WTC11 (cell line): ENCODE measurements around the gene TCEANC. TPM values are rescaled to one million over a fixed set of nuclear protein-coding genes. Genes with fewer than 3 reads are reported as not detected.
A peak's percentile ranks its signal among the peaks of the same experiment; 100 is the strongest.
"Not testable (repeated sequence)": the region's sequence is repeated elsewhere in the genome, so short reads cannot be mapped to it uniquely, and the experiment has no call there.

ENCODE experiments used
- ATAC-seq: fragments of 200-7000 bp; cut with Tn5 transposase; 2 replicates; pipeline ENCODE4 v1.10.0; 2021; ENCODE audit warnings: mild to moderate bottlenecking, moderate library complexity
- CTCF ChIA-PET: fragments of 300-600 bp; sonication (Branson Sonifier 250); formaldehyde crosslinking; loops from one replicate; lab custom pipeline; 2021; ENCODE audit warnings: antibody characterized with exemption; lab: Charles Lee
- POLR2A ChIA-PET: fragments of 350-600 bp; sonication (Branson Sonifier 250); formaldehyde crosslinking; loops from one replicate; lab custom pipeline; 2021; ENCODE audit warnings: antibody characterized with exemption; lab: Charles Lee
- DNase-seq: peaks from one replicate; pipeline ENCODE4 v3.0.0; 2021; ENCODE audit warnings: low spot score
- H3K27ac Mint-ChIP-seq: 2 replicates; pipeline ENCODE4 v1.8.0; 2021; ENCODE audit warnings: mixed read lengths
- H3K27me3 Mint-ChIP-seq: 2 replicates; pipeline ENCODE4 v1.8.0; 2021; ENCODE audit warnings: low read depth, mild to moderate bottlenecking, moderate library complexity, mixed read lengths
- H3K36me3 Mint-ChIP-seq: 2 replicates; pipeline ENCODE4 v1.8.0; 2021; ENCODE audit warnings: mixed read lengths
- H3K4me1 Mint-ChIP-seq: 2 replicates; pipeline ENCODE4 v1.8.0; 2022; ENCODE audit warnings: mixed read lengths
- H3K4me3 Mint-ChIP-seq: 2 replicates; pipeline ENCODE4 v1.8.0; 2021; ENCODE audit warnings: mild to moderate bottlenecking, moderate library complexity, mixed read lengths
- H3K9me3 Mint-ChIP-seq: 2 replicates; pipeline ENCODE4 v1.8.0; 2021; ENCODE audit warnings: mixed read lengths
- ATF1 ChIP-seq: sonication (generic); formaldehyde crosslinking; IDR thresholded peaks from 2 replicates; pipeline ENCODE4 v1.8.1; 2023; ENCODE audit warnings: mild to moderate bottlenecking, moderate library complexity, missing genetic modification reagents
- ESRRA ChIP-seq: sonication (generic); formaldehyde crosslinking; IDR thresholded peaks from 2 replicates; pipeline ENCODE4 v1.8.1; 2022; ENCODE audit warnings: mild to moderate bottlenecking, missing genetic modification reagents, borderline replicate concordance
- ETV6 ChIP-seq: sonication (generic); formaldehyde crosslinking; IDR thresholded peaks from 2 replicates; pipeline ENCODE4 v1.8.1; 2022; ENCODE audit warnings: mild to moderate bottlenecking, missing genetic modification reagents
- FOXJ3 ChIP-seq: sonication (generic); formaldehyde crosslinking; IDR thresholded peaks from 2 replicates; pipeline ENCODE4 v1.9.0; 2021; ENCODE audit warnings: missing genetic modification reagents, mild to moderate bottlenecking, borderline replicate concordance
- MYBL2 ChIP-seq: sonication (generic); formaldehyde crosslinking; IDR thresholded peaks from 2 replicates; pipeline ENCODE4 v1.8.1; 2023; ENCODE audit warnings: mild to moderate bottlenecking, moderate library complexity, missing genetic modification reagents
- NR2C2 ChIP-seq: sonication (generic); formaldehyde crosslinking; IDR thresholded peaks from 2 replicates; pipeline ENCODE4 v1.8.0; 2022; ENCODE audit warnings: mild to moderate bottlenecking, missing genetic modification reagents
- OVOL2 ChIP-seq: fragments of 250-450 bp; sonication (Bioruptor Pico); IDR thresholded peaks from 2 replicates; pipeline ENCODE4 v1.9.0; 2021; ENCODE audit warnings: mild to moderate bottlenecking, borderline replicate concordance
- PRDM15 ChIP-seq: sonication (generic); formaldehyde crosslinking; IDR thresholded peaks from 2 replicates; pipeline ENCODE4 v1.8.0; 2022; ENCODE audit warnings: missing genetic modification reagents
- PREB ChIP-seq: sonication (generic); formaldehyde crosslinking; IDR thresholded peaks from 2 replicates; pipeline ENCODE4 v1.8.1; 2022; ENCODE audit warnings: mild to moderate bottlenecking, missing genetic modification reagents, moderate library complexity, borderline replicate concordance
- RORB ChIP-seq: fragments of 250-450 bp; sonication (Bioruptor Pico); IDR thresholded peaks from 2 replicates; pipeline ENCODE4 v1.9.0; 2021; ENCODE audit warnings: mild to moderate bottlenecking
- TP53 ChIP-seq: sonication (generic); formaldehyde crosslinking; IDR thresholded peaks from 2 replicates; pipeline ENCODE4 v1.8.1; 2023; ENCODE audit warnings: mild to moderate bottlenecking, missing genetic modification reagents
- ZNF121 ChIP-seq: sonication (generic); formaldehyde crosslinking; IDR thresholded peaks from 2 replicates; pipeline ENCODE4 v1.8.0; 2023; ENCODE audit warnings: missing genetic modification reagents
- ZNF232 ChIP-seq: sonication (generic); formaldehyde crosslinking; IDR thresholded peaks from 2 replicates; pipeline ENCODE4 v1.8.0; 2022; ENCODE audit warnings: mild to moderate bottlenecking, missing genetic modification reagents
- ZNF263 ChIP-seq: sonication (generic); formaldehyde crosslinking; IDR thresholded peaks from 2 replicates; pipeline ENCODE4 v1.8.1; 2022; ENCODE audit warnings: low read depth, mild to moderate bottlenecking, moderate library complexity, missing genetic modification reagents
- ZNF317 ChIP-seq: sonication (generic); formaldehyde crosslinking; IDR thresholded peaks from 2 replicates; pipeline ENCODE4 v1.8.1; 2023; ENCODE audit warnings: low read depth, mild to moderate bottlenecking, moderate library complexity, missing genetic modification reagents, borderline replicate concordance
- ZNF671 ChIP-seq: fragments of 250-450 bp; sonication (Bioruptor Pico); IDR thresholded peaks from 2 replicates; pipeline ENCODE4 v1.8.0; 2021; ENCODE audit warnings: mild to moderate bottlenecking
- total RNA-seq: library from RNA; stranded (reverse); gene quantifications from 3 replicates; pipeline ENCODE4 v1.2.3, GENCODE V29; 2021
- TF ChIP-seq, protein P1 (sequence below): sonication (generic); formaldehyde crosslinking; IDR thresholded peaks from 2 replicates; pipeline ENCODE4 v1.8.1; 2022; ENCODE audit warnings: missing genetic modification reagents, borderline replicate concordance
- TF ChIP-seq, protein P2 (sequence below): sonication (generic); formaldehyde crosslinking; IDR thresholded peaks from 2 replicates; pipeline ENCODE4 v1.8.0; 2022; ENCODE audit warnings: mild to moderate bottlenecking, missing genetic modification reagents
- TF ChIP-seq, protein P3 (sequence below): sonication (generic); formaldehyde crosslinking; IDR thresholded peaks from 2 replicates; pipeline ENCODE4 v1.8.1; 2022; ENCODE audit warnings: mild to moderate bottlenecking, moderate library complexity, missing genetic modification reagents
- TF ChIP-seq, protein P4 (sequence below): sonication (generic); formaldehyde crosslinking; IDR thresholded peaks from 2 replicates; pipeline ENCODE4 v1.8.1; 2023; ENCODE audit warnings: mild to moderate bottlenecking, missing genetic modification reagents, moderate library complexity
- TF ChIP-seq, protein P5 (sequence below): fragments of 250-450 bp; sonication (Bioruptor Pico); IDR thresholded peaks from 2 replicates; pipeline ENCODE4 v1.9.0; 2021; ENCODE audit warnings: mild to moderate bottlenecking

The TCEANC gene
- total RNA-seq, 1 experiment from 2014 or later, result 2.0 TPM

- TF ChIP-seq PRDM15 (CRISPR knock-in tag) (no peak), PREB (CRISPR knock-in tag) (no peak), ATF1 (no peak), MYBL2 (CRISPR knock-in tag) (no peak), ETV6 (CRISPR knock-in tag) (no peak)
- TF ChIP-seq, protein P1, sequence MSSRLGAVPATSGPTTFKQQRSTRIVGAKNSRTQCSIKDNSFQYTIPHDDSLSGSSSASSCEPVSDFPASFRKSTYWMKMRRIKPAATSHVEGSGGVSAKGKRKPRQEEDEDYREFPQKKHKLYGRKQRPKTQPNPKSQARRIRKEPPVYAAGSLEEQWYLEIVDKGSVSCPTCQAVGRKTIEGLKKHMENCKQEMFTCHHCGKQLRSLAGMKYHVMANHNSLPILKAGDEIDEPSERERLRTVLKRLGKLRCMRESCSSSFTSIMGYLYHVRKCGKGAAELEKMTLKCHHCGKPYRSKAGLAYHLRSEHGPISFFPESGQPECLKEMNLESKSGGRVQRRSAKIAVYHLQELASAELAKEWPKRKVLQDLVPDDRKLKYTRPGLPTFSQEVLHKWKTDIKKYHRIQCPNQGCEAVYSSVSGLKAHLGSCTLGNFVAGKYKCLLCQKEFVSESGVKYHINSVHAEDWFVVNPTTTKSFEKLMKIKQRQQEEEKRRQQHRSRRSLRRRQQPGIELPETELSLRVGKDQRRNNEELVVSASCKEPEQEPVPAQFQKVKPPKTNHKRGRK (CRISPR knock-in tag), result no peak
- TF ChIP-seq, protein P2, sequence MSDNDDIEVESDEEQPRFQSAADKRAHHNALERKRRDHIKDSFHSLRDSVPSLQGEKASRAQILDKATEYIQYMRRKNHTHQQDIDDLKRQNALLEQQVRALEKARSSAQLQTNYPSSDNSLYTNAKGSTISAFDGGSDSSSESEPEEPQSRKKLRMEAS (CRISPR knock-in tag), result no peak
Observed at GRCh38 chrX:13638826-13639225, 14.1 kb upstream of the TCEANC start (continued).

GRCh38 chrX:13641684-13642083 is 11.3 kb upstream of the TCEANC start:
- CTCF ChIA-PET, H3K4me1 Mint-ChIP-seq, H3K27me3 Mint-ChIP-seq, POLR2A ChIA-PET, ATAC-seq, DNase-seq, H3K27ac Mint-ChIP-seq, H3K4me3 Mint-ChIP-seq: not testable (repeated sequence)
- Mint-ChIP-seq H3K9me3 (peaks cover 19% of the 10 kb centered on the region), H3K36me3 (peaks cover 13% of the 10 kb centered on the region)

- Mint-ChIP-seq H3K4me3 (no peak overlapping the region), H3K27ac (no peak overlapping the region), H3K36me3 (no peaks in the 10 kb centered on the region), H3K9me3 (no peaks in the 10 kb centered on the region), H3K4me1 (peaks cover 7% of the 10 kb centered on the region), H3K27me3 (no peaks in the 10 kb centered on the region)
- CTCF ChIA-PET, result interaction anchor here (0.6 to 2.9 kb wide), 20 partner anchors 10 to 699 kb away, joined by 3 to 54 read pairs (median 4); partner anchors contain the start of gene EGFL6
- DNase-seq (no peak), ATAC-seq (peak; percentile 20)
- no peak for TF ChIP-seq TP53 (CRISPR knock-in tag)
- no peak for TF ChIP-seq ZNF671 (CRISPR knock-in tag)
- TF ChIP-seq, protein P3, sequence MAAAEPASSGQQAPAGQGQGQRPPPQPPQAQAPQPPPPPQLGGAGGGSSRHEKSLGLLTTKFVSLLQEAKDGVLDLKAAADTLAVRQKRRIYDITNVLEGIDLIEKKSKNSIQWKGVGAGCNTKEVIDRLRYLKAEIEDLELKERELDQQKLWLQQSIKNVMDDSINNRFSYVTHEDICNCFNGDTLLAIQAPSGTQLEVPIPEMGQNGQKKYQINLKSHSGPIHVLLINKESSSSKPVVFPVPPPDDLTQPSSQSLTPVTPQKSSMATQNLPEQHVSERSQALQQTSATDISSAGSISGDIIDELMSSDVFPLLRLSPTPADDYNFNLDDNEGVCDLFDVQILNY, result no peak
- no peak for TF ChIP-seq FOXJ3
- no peak for TF ChIP-seq RORB (CRISPR knock-in tag)
- TF ChIP-seq, protein P4, sequence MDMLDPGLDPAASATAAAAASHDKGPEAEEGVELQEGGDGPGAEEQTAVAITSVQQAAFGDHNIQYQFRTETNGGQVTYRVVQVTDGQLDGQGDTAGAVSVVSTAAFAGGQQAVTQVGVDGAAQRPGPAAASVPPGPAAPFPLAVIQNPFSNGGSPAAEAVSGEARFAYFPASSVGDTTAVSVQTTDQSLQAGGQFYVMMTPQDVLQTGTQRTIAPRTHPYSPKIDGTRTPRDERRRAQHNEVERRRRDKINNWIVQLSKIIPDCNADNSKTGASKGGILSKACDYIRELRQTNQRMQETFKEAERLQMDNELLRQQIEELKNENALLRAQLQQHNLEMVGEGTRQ (CRISPR knock-in tag), result no peak
- no peak for TF ChIP-seq NR2C2 (CRISPR knock-in tag)
- no peak for TF ChIP-seq ZNF263
- TF ChIP-seq ZNF121 (CRISPR knock-in tag), result no peak
- TF ChIP-seq, protein P5, sequence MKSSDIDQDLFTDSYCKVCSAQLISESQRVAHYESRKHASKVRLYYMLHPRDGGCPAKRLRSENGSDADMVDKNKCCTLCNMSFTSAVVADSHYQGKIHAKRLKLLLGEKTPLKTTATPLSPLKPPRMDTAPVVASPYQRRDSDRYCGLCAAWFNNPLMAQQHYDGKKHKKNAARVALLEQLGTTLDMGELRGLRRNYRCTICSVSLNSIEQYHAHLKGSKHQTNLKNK (CRISPR knock-in tag), result no peak
- no peak for TF ChIP-seq OVOL2 (CRISPR knock-in tag)
- TF ChIP-seq ESRRA (CRISPR knock-in tag), result no peak
- TF ChIP-seq ZNF232 (CRISPR knock-in tag), result no peak
- TF ChIP-seq ZNF317 (CRISPR knock-in tag), result no peak
- POLR2A ChIA-PET, result no interaction called here
Observed at GRCh38 chrX:13645464-13646153, 7.3 kb upstream of the TCEANC start.
